Right lobe of liver (tissue), 4 donors: ENCODE data around the gene BRCC3.

Source experiments
- POLR2A ChIP-seq: fragments of 450-650 bp; IDR thresholded peaks from one replicate; pipeline ENCODE4 v1.6.1; 2017; ENCODE audit warnings: antibody characterized with exemption, mild to moderate bottlenecking
- TF ChIP-seq, protein P1 (sequence below), 4 donors: fragments of 200-600 bp in 3 of 4; fragments of 450-650 bp in 1 of 4; IDR thresholded peaks; one replicate each; pipeline versions ENCODE4 v1.5.1 to v1.8.0; 2016 to 2022; ENCODE audit warnings: antibody characterized with exemption in 4 of 4, mild to moderate bottlenecking in 2 of 4
- donor health status: DM: no; HTN: no; CAD: no.
- donor health status: DM: no; HTN: no; CAD: no.
- donor health status: DM: no; HTN: yes; CAD: no.

GRCh38 chrX:155055494-155055893 lies 15.8 kb upstream of the BRCC3 start:
- no peak for TF ChIP-seq POLR2A
- TF ChIP-seq, protein P1, sequence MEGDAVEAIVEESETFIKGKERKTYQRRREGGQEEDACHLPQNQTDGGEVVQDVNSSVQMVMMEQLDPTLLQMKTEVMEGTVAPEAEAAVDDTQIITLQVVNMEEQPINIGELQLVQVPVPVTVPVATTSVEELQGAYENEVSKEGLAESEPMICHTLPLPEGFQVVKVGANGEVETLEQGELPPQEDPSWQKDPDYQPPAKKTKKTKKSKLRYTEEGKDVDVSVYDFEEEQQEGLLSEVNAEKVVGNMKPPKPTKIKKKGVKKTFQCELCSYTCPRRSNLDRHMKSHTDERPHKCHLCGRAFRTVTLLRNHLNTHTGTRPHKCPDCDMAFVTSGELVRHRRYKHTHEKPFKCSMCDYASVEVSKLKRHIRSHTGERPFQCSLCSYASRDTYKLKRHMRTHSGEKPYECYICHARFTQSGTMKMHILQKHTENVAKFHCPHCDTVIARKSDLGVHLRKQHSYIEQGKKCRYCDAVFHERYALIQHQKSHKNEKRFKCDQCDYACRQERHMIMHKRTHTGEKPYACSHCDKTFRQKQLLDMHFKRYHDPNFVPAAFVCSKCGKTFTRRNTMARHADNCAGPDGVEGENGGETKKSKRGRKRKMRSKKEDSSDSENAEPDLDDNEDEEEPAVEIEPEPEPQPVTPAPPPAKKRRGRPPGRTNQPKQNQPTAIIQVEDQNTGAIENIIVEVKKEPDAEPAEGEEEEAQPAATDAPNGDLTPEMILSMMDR (IDR thresholded peaks at IDR 0.05), result no peak
